GM19239 (cell line): ENCODE measurements around the gene CDKN2D.
"Not testable (repeated sequence)": the region's sequence is repeated elsewhere in the genome, so short reads cannot be mapped to it uniquely, and the experiment has no call there.

Experiments
- DNase-seq: peaks from one replicate; pipeline ENCODE4 v3.0.0; 2011; ENCODE audit warnings: low spot score; ENCODE audit not compliant: insufficient read length
- FAIRE-seq: peaks from 2 replicates; lab custom pipeline; 2011; peaks lifted over from hg19 to GRCh38; lab: Jason Lieb, UNC

Gene CDKN2D

GRCh38 chr19:10533646-10534386 is 35.0 kb downstream of the CDKN2D start:
- DNase-seq (no peak), FAIRE-seq (no peak)

- DNase-seq: no peak
- no peak for FAIRE-seq
These were observed 36.3 kb downstream of the CDKN2D start for GRCh38 chr19:10532457-10532856.

GRCh38 chr19:10526887-10527286 is 41.9 kb downstream of the CDKN2D start:
- FAIRE-seq, DNase-seq: not testable (repeated sequence)

GRCh38 chr19:10525636-10526035 is 43.1 kb downstream of the CDKN2D start:
- DNase-seq: no peak
- FAIRE-seq: no peak

- no peak for FAIRE-seq
- no peak for DNase-seq
These were observed 45.6 kb downstream of the CDKN2D start for GRCh38 chr19:10523135-10523636.

- DNase-seq (no peak), FAIRE-seq (no peak)
These were observed 47.2 kb downstream of the CDKN2D start for GRCh38 chr19:10521461-10522171.

GRCh38 chr19:10520652-10521318 is 48.0 kb downstream of the CDKN2D start:
- FAIRE-seq (no peak), DNase-seq (no peak)

GRCh38 chr19:10519421-10519820 is 49.4 kb downstream of the CDKN2D start:
- no peak for FAIRE-seq
- no peak for DNase-seq

GRCh38 chr19:10518444-10519361 is 50.1 kb downstream of the CDKN2D start:
- FAIRE-seq: no peak
- no peak for DNase-seq

- FAIRE-seq (no peak), DNase-seq (no peak)
These were observed 50.9 kb downstream of the CDKN2D start for GRCh38 chr19:10517760-10518443.

- no peak for DNase-seq
- no peak for FAIRE-seq
These were observed 51.4 kb downstream of the CDKN2D start, which contains the start of gene S1PR5 for GRCh38 chr19:10517361-10517759. Gene S1PR5 (minus strand): TSS chr19:10517447. CDS start chr19:10515011, 2,436 bp downstream.

- FAIRE-seq: no peak
These were observed 52.0 kb downstream of the CDKN2D start for GRCh38 chr19:10516671-10517286.

More at GRCh38 chr19:10516671-10517286, 52.0 kb downstream of the CDKN2D start:
- DNase-seq: no peak
